ENCODE results near the gene NAGS. TPM values are rescaled to one million over a fixed set of nuclear protein-coding genes. Genes with fewer than 3 reads are reported as not detected.
"Not testable (repeated sequence)": the region's sequence is repeated elsewhere in the genome, so short reads cannot be mapped to it uniquely, and the experiment has no call there.

The NAGS gene
- total and polyA plus RNA-seq, 4 experiments from 2014 or later = 0.45 to 3.2 (median 2.2) TPM

GRCh38 chr17:44043272-44043696 lies 38.9 kb downstream of the NAGS start:
- intact Hi-C loops (cut with micrococcal nuclease) = no loop called here
- Histone ChIP-seq H3K36me3 (ENCODE audit: insufficient read depth, low read length) (peaks cover 22% of the 10 kb centered on the region), H3K27ac (ENCODE audit: low read depth, low read length) (no peak overlapping the region), H3K9me3 (ENCODE audit: control insufficient read depth in 1 of 2, low read length in 2 of 2) (no peaks in the 10 kb centered on the region), H3K4me3 (ENCODE audit: low read length in 2 of 2) (no peak overlapping the region), H3K4me1 (ENCODE audit: insufficient read depth, low read length) (peaks cover 8% of the 10 kb centered on the region), H3K27me3 (ENCODE audit: insufficient read depth, low read length) (no peaks in the 10 kb centered on the region)
- Mint-ChIP-seq H3K9me3 (no peaks in the 10 kb centered on the region), H3K36me3 (peaks cover 24 to 34% of the 10 kb centered on the region in 2 donors), H3K4me1 (peaks cover 11 to 16% (median 12%) of the 10 kb centered on the region in 4 donors), H3K4me3 (no peak overlapping the region), H3K27ac (peak overlapping the region in 1 of 7 donors; percentile 90), H3K27me3 (no peaks in the 10 kb centered on the region)
- POLR2A ChIA-PET (ENCODE audit: partially characterized antibody) = interaction anchor here (0.6 kb wide), 1 partner anchor 15 kb away, joined by 3 read pairs; no protein-coding TSS in a partner anchor
- no peak for DNase-seq
- CTCF ChIA-PET (ENCODE audit: partially characterized antibody) = interaction anchor here (0.7 to 7.9 kb wide), 13 partner anchors 18 to 234 kb away, joined by 3 to 120 read pairs (median 3); partner anchors contain the start of genes CD300LG, MPP2, PPY and TMEM101

- intact Hi-C loops (cut with micrococcal nuclease) = no loop called here
- Histone ChIP-seq H3K4me3 (ENCODE audit: low read length in 2 of 2) (no peak overlapping the region), H3K9me3 (ENCODE audit: control insufficient read depth in 1 of 2, low read length in 2 of 2) (no peaks in the 10 kb centered on the region), H3K4me1 (ENCODE audit: insufficient read depth, low read length) (peaks cover 8% of the 10 kb centered on the region), H3K27ac (ENCODE audit: low read depth, low read length) (no peak overlapping the region), H3K36me3 (ENCODE audit: insufficient read depth, low read length) (peaks cover 23% of the 10 kb centered on the region), H3K27me3 (ENCODE audit: insufficient read depth, low read length) (no peaks in the 10 kb centered on the region)
- DNase-seq = no peak
- no peaks in the 10 kb centered on the region for H3K9me3 Mint-ChIP-seq
- CTCF ChIA-PET (ENCODE audit: partially characterized antibody) = interaction anchor here (0.5 to 7.9 kb wide), 12 partner anchors 11 to 233 kb away, joined by 3 to 120 read pairs (median 3); partner anchors contain the start of genes MPP2, PPY and TMEM101
- peaks cover 11 to 16% (median 13%) of the 10 kb centered on the region in 4 donors for H3K4me1 Mint-ChIP-seq
- POLR2A ChIA-PET (ENCODE audit: partially characterized antibody) = interaction anchor here (0.6 kb wide), 1 partner anchor 14 kb away, joined by 3 read pairs; no protein-coding TSS in a partner anchor
- peaks cover 21 to 33% of the 10 kb centered on the region in 2 donors for H3K36me3 Mint-ChIP-seq
- H3K27ac Mint-ChIP-seq = peak overlapping the region in 3 of 7 donors; percentile 18 to 35 (median 34)
- no peaks in the 10 kb centered on the region for H3K27me3 Mint-ChIP-seq
- H3K4me3 Mint-ChIP-seq = no peak overlapping the region
Observed at GRCh38 chr17:44044071-44044470, 39.6 kb downstream of the NAGS start.

GRCh38 chr17:44045486-44045885 lies 41.1 kb downstream of the NAGS start:
- DNase-seq = no peak
- intact Hi-C loops (cut with micrococcal nuclease) = no loop called here
- Mint-ChIP-seq H3K9me3 (no peaks in the 10 kb centered on the region), H3K27ac (peak overlapping the region in 1 of 7 donors; percentile 51), H3K27me3 (no peaks in the 10 kb centered on the region), H3K36me3 (peaks cover 13 to 32% of the 10 kb centered on the region in 2 donors), H3K4me3 (no peak overlapping the region), H3K4me1 (peaks cover 8 to 12% (median 10%) of the 10 kb centered on the region in 4 donors)
- Histone ChIP-seq H3K27ac (ENCODE audit: low read depth, low read length) (no peak overlapping the region), H3K36me3 (ENCODE audit: insufficient read depth, low read length) (peaks cover 27% of the 10 kb centered on the region), H3K9me3 (ENCODE audit: control insufficient read depth in 1 of 2, low read length in 2 of 2) (no peaks in the 10 kb centered on the region), H3K27me3 (ENCODE audit: insufficient read depth, low read length) (no peaks in the 10 kb centered on the region), H3K4me3 (ENCODE audit: low read length in 2 of 2) (no peak overlapping the region), H3K4me1 (ENCODE audit: insufficient read depth, low read length) (peaks cover 8% of the 10 kb centered on the region)
- POLR2A ChIA-PET (ENCODE audit: partially characterized antibody) = interaction anchor here (0.6 kb wide), 1 partner anchor 42 kb away, joined by 4 read pairs; no protein-coding TSS in a partner anchor
- CTCF ChIA-PET (ENCODE audit: partially characterized antibody) = interaction anchor here (1.1 to 7.9 kb wide), 2 partner anchors 100 to 166 kb away, joined by 3 to 120 read pairs; partner anchors contain the start of gene PPY

DNA sequence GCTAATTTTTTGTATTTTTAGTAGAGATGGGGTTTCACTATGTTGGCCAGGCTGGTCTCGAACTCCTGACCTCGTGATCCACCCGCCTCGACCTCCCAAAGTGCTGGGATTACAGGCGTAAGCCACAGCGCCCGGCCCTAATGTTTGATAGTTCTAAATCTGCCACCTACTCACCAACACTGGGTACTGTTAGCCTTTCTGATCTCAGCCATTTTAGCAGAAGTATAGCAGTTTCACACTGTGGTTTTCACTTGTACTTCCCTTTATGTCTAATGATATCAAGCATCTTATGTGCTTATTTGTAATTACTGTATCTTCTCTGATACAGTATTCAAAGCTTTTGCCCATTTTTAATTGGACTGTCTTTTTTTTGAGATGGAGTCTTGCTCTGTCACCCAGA lies 42.5 kb downstream of the NAGS start:
- H3K4me3 ChIP-seq (ENCODE audit: low read length in 2 of 2); H3K9me3 ChIP-seq (ENCODE audit: control insufficient read depth in 1 of 2, low read length in 2 of 2); H3K27me3 Mint-ChIP-seq; DNase-seq; H3K27me3 ChIP-seq (ENCODE audit: insufficient read depth, low read length); H3K4me1 Mint-ChIP-seq; H3K27ac ChIP-seq (ENCODE audit: low read depth, low read length); CTCF ChIA-PET (ENCODE audit: partially characterized antibody); H3K9me3 Mint-ChIP-seq; H3K4me3 Mint-ChIP-seq; intact Hi-C loops (cut with micrococcal nuclease); H3K4me1 ChIP-seq (ENCODE audit: insufficient read depth, low read length): not testable (repeated sequence)
- peaks cover 38% of the 10 kb centered on the region for H3K36me3 ChIP-seq (ENCODE audit: insufficient read depth, low read length)
- H3K36me3 Mint-ChIP-seq = peaks cover 8 to 29% of the 10 kb centered on the region in 2 donors
- peak overlapping the region in 2 of 7 donors; percentile 29 to 60 for H3K27ac Mint-ChIP-seq
- POLR2A ChIA-PET (ENCODE audit: partially characterized antibody) = interaction anchor here (1.0 kb wide), 1 partner anchor 10 kb away, joined by 3 read pairs; no protein-coding TSS in a partner anchor

GRCh38 chr17:44049294-44050060 lies 45.1 kb downstream of the NAGS start:
- CTCF ChIA-PET (ENCODE audit: partially characterized antibody) = interaction anchor here (0.6 to 1.6 kb wide), 2 partner anchors 9 to 130 kb away, joined by 4 read pairs; no protein-coding TSS in a partner anchor
- peak overlapping the region in 1 of 7 donors; percentile 68 for H3K27ac Mint-ChIP-seq

DNA sequence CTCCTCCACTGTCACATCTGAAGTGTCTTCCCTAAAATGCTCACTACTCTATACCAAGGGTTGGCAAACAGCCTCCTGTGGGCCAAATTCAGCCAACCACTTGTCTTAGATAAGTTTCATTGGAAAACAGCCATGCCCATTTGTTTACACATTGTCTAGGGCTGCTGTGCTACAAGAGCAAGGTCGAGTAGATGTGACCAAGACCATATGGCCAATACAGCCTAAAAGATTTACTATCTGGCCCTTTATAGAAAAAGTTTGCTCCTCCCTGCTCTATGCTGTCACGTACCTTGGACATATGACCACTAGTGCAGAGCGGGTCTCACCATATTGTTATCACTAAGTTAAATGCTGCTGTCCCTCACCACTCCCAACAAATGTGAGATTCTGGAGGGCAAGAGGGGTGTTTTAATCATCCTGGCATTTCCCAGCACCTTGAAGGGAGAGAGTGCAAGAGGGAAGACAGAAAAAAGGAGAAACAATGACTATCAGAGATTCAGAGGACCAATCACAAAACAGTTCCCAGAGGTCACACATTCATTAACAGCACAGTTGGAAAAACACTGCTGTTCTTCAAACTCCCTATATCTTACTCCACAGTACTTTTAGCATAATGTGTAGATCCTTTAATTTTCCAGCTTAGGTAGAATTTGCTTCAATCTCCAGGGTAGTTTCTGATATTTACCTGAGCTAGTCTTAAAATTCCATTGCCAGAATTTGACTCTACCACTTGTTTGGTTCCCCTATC lies 48.9 kb downstream of the NAGS start:
- Mint-ChIP-seq H3K36me3 (peaks cover 13 to 44% of the 10 kb centered on the region in 2 donors), H3K27ac (peak overlapping the region in 4 of 7 donors; percentile 39 to 84 (median 46)), H3K4me1 (peaks cover 11 to 19% (median 13%) of the 10 kb centered on the region in 4 donors), H3K27me3 (no peaks in the 10 kb centered on the region), H3K4me3 (no peak overlapping the region), H3K9me3 (no peaks in the 10 kb centered on the region)
- intact Hi-C loops (cut with micrococcal nuclease) = no loop called here
- no peaks in the 10 kb centered on the region for H3K27me3 ChIP-seq (ENCODE audit: insufficient read depth, low read length)
- peaks cover 46% of the 10 kb centered on the region for H3K36me3 ChIP-seq (ENCODE audit: insufficient read depth, low read length)
- H3K27ac ChIP-seq (ENCODE audit: low read depth, low read length) = no peak overlapping the region
- H3K4me3 ChIP-seq (ENCODE audit: low read length in 2 of 2) = no peak overlapping the region
- POLR2A ChIA-PET (ENCODE audit: partially characterized antibody) = no interaction called here
- CTCF ChIA-PET (ENCODE audit: partially characterized antibody) = interaction anchor here (0.6 to 1.5 kb wide), 2 partner anchors 9 to 109 kb away, joined by 3 to 5 read pairs; no protein-coding TSS in a partner anchor
- no peak for DNase-seq
- H3K4me1 ChIP-seq (ENCODE audit: insufficient read depth, low read length) = no peaks in the 10 kb centered on the region
- H3K9me3 ChIP-seq (ENCODE audit: control insufficient read depth in 1 of 2, low read length in 2 of 2) = no peaks in the 10 kb centered on the region

More at GRCh38 chr17:44049294-44050060, 45.1 kb downstream of the NAGS start:
- peaks cover 11 to 16% (median 13%) of the 10 kb centered on the region in 4 donors for H3K4me1 Mint-ChIP-seq
- intact Hi-C loops (cut with micrococcal nuclease) = no loop called here
- no peaks in the 10 kb centered on the region for H3K27me3 Mint-ChIP-seq
- no peak overlapping the region for H3K4me3 Mint-ChIP-seq
- H3K27me3 ChIP-seq (ENCODE audit: insufficient read depth, low read length) = no peaks in the 10 kb centered on the region
- DNase-seq = no peak
- H3K9me3 ChIP-seq (ENCODE audit: control insufficient read depth in 1 of 2, low read length in 2 of 2) = no peaks in the 10 kb centered on the region
- H3K9me3 Mint-ChIP-seq = no peaks in the 10 kb centered on the region
- H3K27ac ChIP-seq (ENCODE audit: low read depth, low read length) = no peak overlapping the region
- POLR2A ChIA-PET (ENCODE audit: partially characterized antibody) = interaction anchor here (1.1 kb wide), 1 partner anchor 11 kb away, joined by 3 read pairs; no protein-coding TSS in a partner anchor
- H3K36me3 ChIP-seq (ENCODE audit: insufficient read depth, low read length) = peaks cover 46% of the 10 kb centered on the region
- peaks cover 16 to 41% of the 10 kb centered on the region in 2 donors for H3K36me3 Mint-ChIP-seq
- H3K4me1 ChIP-seq (ENCODE audit: insufficient read depth, low read length) = no peaks in the 10 kb centered on the region
- no peak overlapping the region for H3K4me3 ChIP-seq (ENCODE audit: low read length in 2 of 2)
